Kasumi-1 (cell line): Measurements from ENCODE around the gene LIPI.
"Not testable (repeated sequence)": the region's sequence is repeated elsewhere in the genome, so short reads cannot be mapped to it uniquely, and the experiment has no call there.

Experiments used
- DNase-seq, 2 experiments: peaks; one replicate each; lab custom pipeline; 2025; lab: John Stamatoyannopoulos, UW

LIPI gene

GRCh38 chr21:14119038-14119437 lies 91.7 kb downstream of the LIPI start:
- no peak for DNase-seq

DNA sequence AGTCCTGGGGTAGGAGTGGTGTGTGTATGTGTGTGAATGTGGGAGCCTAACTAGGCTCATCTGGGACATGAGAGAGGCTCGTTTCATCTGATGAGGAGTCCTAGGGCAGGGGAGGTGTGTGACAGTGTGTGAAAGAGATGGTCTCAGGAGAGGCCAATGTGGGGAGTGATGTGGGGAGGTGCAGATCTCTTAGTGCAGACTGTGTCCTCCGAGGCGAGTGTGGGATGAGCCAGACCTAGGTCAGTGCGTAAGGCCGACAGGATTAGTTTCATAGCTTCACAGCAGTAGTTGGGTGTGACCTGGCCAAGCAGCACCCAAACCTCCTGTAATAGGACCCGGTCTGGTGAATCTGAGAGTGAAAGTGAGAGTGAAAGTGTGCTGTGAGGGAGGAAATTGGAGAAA lies 94.7 kb downstream of the LIPI start:
- no peak for DNase-seq

DNA sequence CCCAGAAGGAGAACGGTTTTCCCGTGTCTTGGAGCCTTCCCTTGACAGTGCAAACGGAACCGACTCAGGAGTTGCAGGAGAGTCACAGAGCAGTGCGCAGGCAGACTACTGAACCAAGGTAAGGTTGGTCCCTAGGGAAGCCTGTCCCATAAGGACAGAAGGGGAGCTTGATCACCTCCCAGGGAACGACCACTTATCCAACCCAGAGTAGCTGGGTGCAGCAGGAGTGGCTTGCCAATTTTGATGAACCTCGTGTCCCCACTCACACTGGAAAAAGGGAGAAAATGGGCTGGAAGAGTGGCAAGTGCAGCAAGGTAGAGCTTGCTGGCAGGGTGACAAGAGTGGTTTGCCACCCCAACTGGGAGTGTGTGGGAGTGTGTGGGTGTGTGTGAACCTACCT lies 95.1 kb downstream of the LIPI start:
- DNase-seq, result no peak

DNA sequence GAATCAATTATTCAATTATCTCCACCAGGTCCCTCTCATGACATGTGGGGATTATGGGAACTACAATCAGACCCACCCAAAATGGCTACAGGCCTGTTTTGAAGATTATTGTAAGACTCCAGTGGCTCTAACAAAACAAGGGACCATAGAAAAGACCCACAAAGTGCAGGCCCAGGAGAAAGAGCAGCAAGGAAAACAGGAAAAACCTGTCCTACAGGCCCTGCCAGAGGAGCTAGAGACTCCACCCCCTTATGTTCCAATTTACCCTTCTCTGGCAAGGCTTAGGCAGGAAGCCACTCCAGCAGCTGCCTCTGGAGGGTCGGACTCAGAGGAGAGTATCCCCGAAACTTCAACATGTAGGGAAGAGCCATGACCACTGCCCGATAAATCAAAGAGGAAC lies 96.5 kb downstream of the LIPI start:
- no peak for DNase-seq

- not testable (repeated sequence) for DNase-seq
Measured at GRCh38 chr21:14104564-14104963, 106.2 kb downstream of the LIPI start.

DNA sequence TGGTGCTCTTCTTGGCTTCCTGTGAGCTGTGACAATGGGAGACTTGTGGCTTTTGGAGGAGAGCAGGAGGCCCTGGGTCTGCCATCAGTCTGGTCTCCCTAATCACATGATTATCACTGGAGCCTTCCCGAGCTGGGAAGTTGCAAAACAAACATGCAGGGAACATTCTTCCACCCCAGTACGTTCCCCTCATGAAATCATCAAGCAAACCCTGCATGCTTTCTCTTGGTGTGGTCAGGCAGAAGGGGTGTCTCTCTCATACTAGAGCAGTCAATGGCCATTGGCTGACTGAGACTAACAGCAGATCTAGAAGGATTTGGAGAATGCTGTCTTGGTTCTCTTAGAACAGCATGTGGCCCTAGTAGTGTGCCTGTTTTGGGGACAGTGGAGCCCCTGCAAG lies 111.2 kb downstream of the LIPI start:
- no peak for DNase-seq

DNA sequence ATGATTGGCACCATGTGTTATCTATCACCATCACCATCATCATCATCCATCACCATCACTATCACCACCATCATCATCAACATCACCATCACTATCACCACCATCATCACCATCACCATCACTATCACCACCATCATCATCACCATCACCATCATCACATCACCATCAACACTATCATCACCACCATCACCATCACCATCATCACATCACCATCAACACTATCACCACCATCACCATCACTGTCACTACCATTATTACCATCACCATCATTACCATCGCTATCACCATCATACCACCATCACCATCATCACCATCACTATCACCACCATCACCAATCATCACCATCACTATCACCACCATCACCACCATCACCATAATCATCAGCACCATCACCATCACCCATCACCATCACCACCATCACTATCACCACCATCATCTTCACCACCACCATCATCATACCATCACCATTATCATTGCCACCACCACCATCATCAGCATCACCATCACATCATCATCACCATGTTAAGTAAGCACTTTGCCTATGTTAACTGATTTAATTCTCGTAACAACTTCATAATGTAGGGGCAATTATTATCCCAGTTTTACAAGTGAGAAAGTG lies 112.8 kb downstream of the LIPI start:
- no peak for DNase-seq

DNA sequence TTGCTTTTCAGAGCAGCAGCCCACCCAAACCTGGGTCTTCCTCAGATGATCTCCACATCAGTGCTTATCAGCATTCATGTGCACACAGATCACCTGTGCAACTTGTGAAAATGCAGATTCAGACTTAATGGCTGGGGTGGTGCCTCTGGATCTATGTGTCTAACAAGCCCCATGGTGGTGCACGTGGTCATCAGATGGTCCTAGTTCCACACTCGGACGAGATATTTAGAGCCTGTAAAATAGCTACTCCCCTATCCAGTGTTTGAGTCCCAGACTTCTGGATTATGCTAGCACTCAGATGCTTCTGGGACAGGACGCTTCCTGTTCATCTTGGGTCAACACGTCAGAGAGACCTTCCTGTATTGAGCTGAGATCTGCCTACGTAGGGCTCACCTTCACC lies 114.2 kb downstream of the LIPI start:
- no peak for DNase-seq

DNA sequence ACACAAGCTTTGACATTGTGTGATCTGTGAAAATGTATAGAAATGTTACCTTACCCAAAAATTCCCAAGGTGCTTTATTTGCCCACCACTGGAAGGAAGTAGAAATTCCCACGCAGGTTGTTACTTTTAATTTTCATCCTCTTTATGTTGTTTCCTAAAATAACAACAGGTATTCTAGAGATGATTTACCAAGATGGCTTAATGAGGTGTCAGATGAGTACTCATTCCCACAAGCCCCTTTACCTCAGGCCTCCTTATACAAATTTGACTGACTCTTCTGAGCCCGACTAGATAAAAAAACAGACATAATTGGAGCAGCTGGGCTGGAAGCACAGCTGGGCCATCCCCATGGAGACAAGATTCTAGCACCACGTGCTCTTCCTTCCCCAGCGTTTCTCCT lies 114.6 kb downstream of the LIPI start:
- no peak for DNase-seq

DNA sequence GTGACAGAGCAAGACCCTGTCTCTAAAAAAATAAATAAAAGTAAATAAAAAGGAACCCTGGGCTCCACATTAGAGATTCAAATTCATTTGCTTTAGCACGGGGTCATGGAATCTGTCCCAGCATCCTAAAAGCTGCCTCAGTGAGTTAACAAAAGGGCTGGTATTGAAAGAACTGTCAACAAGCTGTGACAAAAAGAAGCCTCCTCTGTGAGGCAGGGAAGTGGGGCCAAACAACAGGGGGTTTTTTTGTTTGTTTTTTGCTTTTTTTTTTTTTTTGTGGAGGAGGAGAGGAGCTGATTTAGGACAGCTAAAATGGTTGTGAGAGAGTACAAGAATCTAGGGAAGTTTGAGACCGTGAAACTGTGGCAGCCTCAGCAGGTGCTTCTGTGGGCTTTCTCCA lies 115.7 kb downstream of the LIPI start:
- no peak for DNase-seq

DNA sequence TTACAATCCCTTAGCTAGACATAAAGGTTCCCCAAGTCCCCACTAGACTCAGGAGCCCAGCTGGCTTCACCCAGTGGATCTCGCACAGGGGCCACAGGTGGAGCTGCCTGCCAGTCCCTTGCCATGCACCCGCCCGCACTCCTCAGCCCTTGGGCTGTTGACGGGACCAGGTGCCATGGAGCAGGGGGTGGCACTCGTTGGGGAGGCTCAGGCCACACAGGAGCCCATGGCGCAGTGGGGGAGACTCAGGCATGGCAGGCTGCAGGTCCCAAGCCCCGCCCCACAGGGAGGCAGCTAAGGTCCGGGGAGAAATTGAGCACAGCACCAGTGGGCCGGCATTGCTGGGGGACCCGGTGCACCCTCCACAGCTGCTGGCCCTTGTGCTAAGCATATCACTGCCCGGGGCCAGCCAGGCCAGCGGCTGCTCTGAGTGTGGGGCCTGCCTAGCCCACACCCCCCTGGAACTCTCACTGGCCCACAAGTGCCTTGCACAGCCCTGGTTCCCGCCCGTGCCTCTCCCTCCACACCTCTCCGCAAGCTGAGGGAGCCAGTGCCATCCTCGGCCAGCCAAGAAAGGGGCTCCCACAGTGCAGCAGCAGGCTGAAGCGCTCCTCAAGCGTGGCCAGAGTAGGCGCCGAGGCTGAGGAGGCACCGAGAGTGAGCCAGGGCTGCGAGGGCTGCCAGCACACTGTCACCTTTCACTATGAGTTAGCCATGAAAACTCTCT lies 117.8 kb downstream of the LIPI start:
- DNase-seq, result no peak

DNA sequence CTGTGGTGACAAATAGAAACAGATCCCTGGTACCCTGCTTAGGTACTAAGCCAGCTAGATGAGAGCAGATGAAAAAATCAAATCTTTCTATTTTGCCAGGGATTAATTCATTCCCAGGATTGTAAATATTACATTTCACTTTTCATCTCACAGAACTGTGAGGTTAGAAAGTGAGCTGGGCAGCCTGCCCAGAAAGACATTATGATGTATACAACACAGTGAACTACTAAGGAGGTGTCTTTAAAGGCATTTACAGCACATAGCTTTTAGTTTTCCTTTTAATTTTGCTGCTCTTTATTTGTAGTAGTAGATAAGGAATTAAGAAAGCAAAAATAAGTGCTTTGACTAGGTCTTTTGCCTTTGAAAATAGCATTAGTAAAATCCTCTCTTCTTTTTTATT lies 120.6 kb downstream of the LIPI start:
- not testable (repeated sequence) for DNase-seq

DNA sequence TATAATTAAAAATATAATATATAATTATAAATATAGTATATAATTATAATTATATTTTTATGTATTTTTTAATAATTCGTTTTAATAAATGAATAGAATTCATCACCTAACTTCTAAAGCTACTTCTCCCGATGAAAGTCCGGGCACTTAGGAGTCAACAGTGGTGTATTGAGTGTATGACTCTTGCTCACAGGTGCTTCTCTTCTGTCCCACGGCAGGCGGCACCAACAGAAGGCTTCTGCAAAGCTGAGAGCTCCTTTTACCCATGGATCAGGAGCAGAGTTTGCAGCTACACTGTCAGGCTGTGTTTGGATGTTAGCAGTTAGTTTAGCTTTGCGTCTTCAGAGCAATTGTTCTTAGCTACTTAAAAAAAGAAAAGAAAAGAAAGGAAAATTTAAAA lies 122.4 kb downstream of the LIPI start:
- DNase-seq, result no peak

- no peak for DNase-seq
Measured at GRCh38 chr21:14086553-14086952, 124.2 kb downstream of the LIPI start.

GRCh38 chr21:14084701-14085100 lies 126.1 kb downstream of the LIPI start:
- DNase-seq, result no peak

- DNase-seq, result no peak
Measured at GRCh38 chr21:14084068-14084501, 126.7 kb downstream of the LIPI start.

- no peak for DNase-seq
Measured at GRCh38 chr21:14080764-14081096, 130.0 kb downstream of the LIPI start.

- DNase-seq, result no peak
Measured at GRCh38 chr21:14080040-14080763, 130.6 kb downstream of the LIPI start.

DNA sequence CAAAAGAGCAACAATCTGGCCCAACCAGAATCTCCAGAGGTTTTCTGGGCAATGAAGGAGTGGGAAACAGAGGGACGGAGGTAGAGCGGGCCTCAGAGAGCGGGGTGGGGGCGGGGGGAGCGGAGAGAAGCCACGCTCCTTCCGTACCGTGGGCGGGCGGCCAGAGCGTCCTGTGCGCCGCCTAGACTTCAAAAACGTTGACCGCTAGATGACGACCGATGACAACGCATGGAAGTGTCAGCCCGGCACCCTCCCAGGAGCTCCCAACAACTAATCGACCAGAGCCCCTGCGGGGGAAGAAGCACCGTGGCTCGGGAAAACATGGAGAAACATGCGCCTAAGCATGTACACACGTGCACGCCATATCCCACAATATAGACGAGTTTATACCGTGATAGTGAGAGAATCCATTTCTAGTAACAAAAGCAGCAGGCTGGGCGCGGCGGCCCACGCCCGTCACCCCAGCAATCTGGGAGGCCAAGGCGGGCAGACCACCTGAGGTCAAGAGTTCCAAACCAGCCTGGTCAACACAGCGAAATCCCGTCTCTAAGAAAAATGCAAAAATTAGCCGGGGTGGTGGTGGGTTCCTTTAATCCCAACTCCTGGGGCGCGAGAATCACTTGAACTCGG lies 131.9 kb downstream of the LIPI start:
- no peak for DNase-seq

DNA sequence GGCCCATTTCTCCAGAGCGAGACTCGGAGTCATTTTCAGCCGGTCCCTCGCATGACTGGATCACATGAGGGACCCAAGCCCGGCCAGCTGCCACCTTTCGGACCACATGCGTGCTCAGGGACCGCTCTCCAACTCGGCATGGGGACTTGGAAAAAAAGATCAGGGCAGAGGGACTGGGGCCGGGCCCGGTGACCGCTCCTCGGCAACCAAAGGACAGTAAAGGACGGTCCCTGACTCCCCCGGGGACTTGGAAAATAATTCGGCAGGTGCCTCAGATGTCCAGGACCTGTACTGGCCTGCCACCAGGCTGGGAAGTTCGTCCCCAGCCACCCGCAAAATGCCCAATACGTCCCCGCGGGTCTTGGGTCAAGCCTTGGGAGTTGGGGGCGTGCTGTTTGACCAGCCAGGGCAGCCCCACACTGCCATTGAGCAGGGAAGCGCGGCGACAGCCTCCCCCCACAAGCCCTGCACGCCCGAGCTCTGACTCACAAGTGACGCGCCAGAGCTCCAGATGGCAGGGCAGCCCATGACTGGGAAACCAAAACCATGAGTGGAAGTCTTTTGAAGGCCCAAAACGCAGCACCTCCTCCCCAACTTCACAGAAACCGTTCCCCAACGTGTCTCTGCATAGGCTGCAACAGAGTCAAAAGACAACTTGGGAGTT lies 134.5 kb downstream of the LIPI start:
- no peak for DNase-seq

GRCh38 chr21:14075346-14076142 lies 135.2 kb downstream of the LIPI start:
- DNase-seq, result no peak

DNA sequence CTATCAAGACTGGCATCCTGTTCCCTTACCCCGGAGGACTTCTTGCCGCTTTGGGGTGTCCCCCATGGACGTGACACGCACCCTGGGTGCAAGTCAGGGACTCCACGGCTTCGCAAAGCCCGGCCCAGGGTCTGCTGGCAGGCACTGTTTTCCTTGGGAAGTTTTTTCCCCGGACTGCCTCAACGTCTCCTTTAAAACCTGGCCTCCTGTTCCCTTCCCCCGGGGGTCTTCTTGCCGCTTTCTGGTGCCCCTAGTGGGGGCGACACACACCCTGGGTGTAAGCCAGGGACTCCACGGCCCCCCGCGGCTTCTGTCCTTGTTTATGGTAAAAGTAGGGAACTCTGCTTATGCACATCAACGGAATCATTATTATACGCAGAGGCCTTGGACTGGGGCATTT lies 136.6 kb downstream of the LIPI start:
- DNase-seq, result no peak
